ENCODE data around the gene MPIG6B.

GRCh38 chr6:31686483-31686882 is 36.7 kb upstream of the MPIG6B start:
- TF ChIP-seq POLR2A (IDR thresholded peaks at IDR 0.05; ENCODE audit: low read length) (no peak), USF2 (IDR thresholded peaks at IDR 0.05) (no peak), ZFP36 (IDR thresholded peaks at IDR 0.05; ENCODE audit: borderline replicate concordance, partially characterized antibody) (no peak), CTCF (IDR thresholded peaks at IDR 0.05) (no peak), POLR2AphosphoS2 (conservative IDR thresholded peaks at IDR 0.05; ENCODE audit: low read length) (no peak), RAD21 (conservative IDR thresholded peaks at IDR 0.05 in 1 of 2, IDR thresholded peaks at IDR 0.05 in 1 of 2) (no peak), CEBPB (IDR thresholded peaks at IDR 0.05) (no peak), EP300 (IDR thresholded peaks at IDR 0.05) (no peak), MAX (IDR thresholded peaks at IDR 0.05) (no peak), MYC (IDR thresholded peaks at IDR 0.05; ENCODE audit: borderline replicate concordance, low read length) (no peak), PBX3 (IDR thresholded peaks at IDR 0.05) (no peak), GATA3 (IDR thresholded peaks at IDR 0.05; ENCODE audit: borderline replicate concordance) (no peak)
